Astrocyte (in vitro differentiated cells and primary cell): ENCODE results near the gene TLX1. TPM values are rescaled to one million over a fixed set of nuclear protein-coding genes. Genes with fewer than 3 reads are reported as not detected.

Source experiments
- DNase-seq: peaks from one replicate; pipeline ENCODE4 v3.0.0-alpha.2; 2010; ENCODE audit warnings: low read depth
- FAIRE-seq: peaks from 2 replicates; lab custom pipeline; 2011; peaks lifted over from hg19 to GRCh38; lab: Jason Lieb, UNC
- H2AFZ ChIP-seq: 2 replicates; pipeline ENCODE4 v1.6.0; 2012; ENCODE audit warnings: low read depth, low read length, inconsistent platforms
- H3K27ac ChIP-seq: 2 replicates; pipeline ENCODE4 v1.5.1; 2011; ENCODE audit warnings: low read depth, low read length, inconsistent platforms
- H3K27me3 ChIP-seq: 2 replicates; pipeline ENCODE4 v1.6.0; 2011; ENCODE audit warnings: low read length, inconsistent platforms; ENCODE audit not compliant: insufficient read depth
- H3K36me3 ChIP-seq: 2 replicates; pipeline ENCODE4 v1.5.1; 2011; ENCODE audit warnings: low read length, inconsistent platforms; ENCODE audit not compliant: insufficient read depth
- H3K4me1 ChIP-seq: 2 replicates; pipeline ENCODE4 v1.5.1; 2011; ENCODE audit warnings: low read length, inconsistent platforms; ENCODE audit not compliant: insufficient read depth
- H3K4me2 ChIP-seq: 2 replicates; pipeline ENCODE4 v1.6.0; 2012; ENCODE audit warnings: low read length, inconsistent platforms
- H3K4me3 ChIP-seq: 2 replicates; pipeline ENCODE4 v1.5.1; 2011; ENCODE audit warnings: low read depth, mild to moderate bottlenecking, low read length, inconsistent platforms; ENCODE audit not compliant: insufficient read depth
- H3K79me2 ChIP-seq: 2 replicates; pipeline ENCODE4 v1.6.0; 2012; ENCODE audit warnings: mild to moderate bottlenecking, low read length, inconsistent platforms; ENCODE audit not compliant: insufficient read depth
- H3K9ac ChIP-seq: 2 replicates; pipeline ENCODE4 v1.6.0; 2012; ENCODE audit warnings: mild to moderate bottlenecking, low read length, inconsistent platforms
- H3K9me3 ChIP-seq: 2 replicates; pipeline ENCODE4 v1.5.1; 2012; ENCODE audit warnings: low read depth, mild to moderate bottlenecking, low read length, inconsistent platforms; ENCODE audit not compliant: insufficient read depth
- H4K20me1 ChIP-seq: 2 replicates; pipeline ENCODE4 v1.6.0; 2012; ENCODE audit warnings: low read length, inconsistent platforms; ENCODE audit not compliant: insufficient read depth
- H3K27ac Mint-ChIP-seq: one replicate; pipeline ENCODE4 v1.8.0; 2021; ENCODE audit warnings: mild to moderate bottlenecking, mixed read lengths; ENCODE audit not compliant: unreplicated experiment
- H3K27me3 Mint-ChIP-seq: one replicate; pipeline ENCODE4 v1.8.0; 2021; ENCODE audit warnings: low read depth, mixed read lengths; ENCODE audit not compliant: unreplicated experiment
- H3K36me3 Mint-ChIP-seq: one replicate; pipeline ENCODE4 v1.8.0; 2021; ENCODE audit warnings: low read depth, mixed read lengths; ENCODE audit not compliant: unreplicated experiment
- H3K4me1 Mint-ChIP-seq: one replicate; pipeline ENCODE4 v1.8.0; 2021; ENCODE audit warnings: low read depth, mixed read lengths; ENCODE audit not compliant: unreplicated experiment
- H3K4me3 Mint-ChIP-seq: one replicate; pipeline ENCODE4 v1.8.0; 2021; ENCODE audit warnings: mild to moderate bottlenecking, moderate library complexity, mixed read lengths; ENCODE audit not compliant: unreplicated experiment
- H3K9me3 Mint-ChIP-seq: one replicate; pipeline ENCODE4 v1.8.0; 2021; ENCODE audit warnings: mild to moderate bottlenecking, mixed read lengths; ENCODE audit not compliant: unreplicated experiment
- EZH2 ChIP-seq: IDR thresholded peaks from 2 replicates; pipeline ENCODE4 v1.6.1; 2012; ENCODE audit warnings: mild to moderate bottlenecking, low read length, inconsistent platforms; ENCODE audit not compliant: insufficient read depth
- total RNA-seq: library from RNA; stranded (reverse); gene quantifications from 2 replicates; pipeline ENCODE4 v1.2.1, GENCODE V29; 2021
- TF ChIP-seq, protein P1 (sequence below): IDR thresholded peaks from 2 replicates; pipeline ENCODE4 v1.5.1; 2011; ENCODE audit warnings: low read depth, mild to moderate bottlenecking, inconsistent platforms, low read length, moderate library complexity; ENCODE audit not compliant: insufficient read depth

The TLX1 gene
- total RNA-seq, 1 donor from 2014 or later = not detected

DNA sequence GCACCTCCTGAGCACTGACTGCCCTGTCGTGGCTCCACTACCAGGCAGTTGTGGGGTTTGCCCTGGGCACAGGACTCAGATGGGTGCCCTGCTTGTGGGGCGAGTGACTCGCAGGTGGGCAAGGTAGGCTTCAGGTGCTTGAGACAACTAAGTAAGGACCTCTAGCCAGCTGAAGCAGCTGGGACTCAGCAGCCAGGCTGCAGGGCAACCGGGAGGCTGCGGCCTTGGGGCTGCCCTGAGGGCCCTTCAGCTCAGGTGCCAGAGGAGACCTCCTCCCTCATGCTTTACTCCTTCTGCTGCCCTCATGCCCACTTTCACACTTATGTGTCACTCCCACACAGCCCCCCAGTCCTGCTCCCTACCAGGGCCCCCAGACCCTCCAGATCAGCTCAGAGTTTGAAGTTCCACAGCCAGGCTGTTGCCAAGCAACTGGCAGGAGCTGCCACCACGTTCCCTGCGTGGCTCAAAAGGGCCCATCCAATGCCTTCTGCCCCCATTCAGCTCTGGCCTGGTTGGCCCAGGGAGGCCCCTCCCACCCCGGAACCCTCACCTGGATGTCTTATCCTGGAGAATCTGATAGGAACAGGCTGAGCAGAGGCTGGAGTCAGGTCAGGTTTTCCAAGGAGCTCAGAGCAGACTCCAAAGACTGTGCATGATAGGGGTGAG is 10.0 kb downstream of the TLX1 start:
- H3K9me3 ChIP-seq = no peaks in the 10 kb centered on the region
- peaks cover 6% of the 10 kb centered on the region for H3K4me1 Mint-ChIP-seq
- no peak overlapping the region for H3K4me3 Mint-ChIP-seq
- H3K9ac ChIP-seq = no peak overlapping the region
- H3K36me3 Mint-ChIP-seq = no peaks in the 10 kb centered on the region
- TF ChIP-seq EZH2 = no peak
- TF ChIP-seq, protein P1, sequence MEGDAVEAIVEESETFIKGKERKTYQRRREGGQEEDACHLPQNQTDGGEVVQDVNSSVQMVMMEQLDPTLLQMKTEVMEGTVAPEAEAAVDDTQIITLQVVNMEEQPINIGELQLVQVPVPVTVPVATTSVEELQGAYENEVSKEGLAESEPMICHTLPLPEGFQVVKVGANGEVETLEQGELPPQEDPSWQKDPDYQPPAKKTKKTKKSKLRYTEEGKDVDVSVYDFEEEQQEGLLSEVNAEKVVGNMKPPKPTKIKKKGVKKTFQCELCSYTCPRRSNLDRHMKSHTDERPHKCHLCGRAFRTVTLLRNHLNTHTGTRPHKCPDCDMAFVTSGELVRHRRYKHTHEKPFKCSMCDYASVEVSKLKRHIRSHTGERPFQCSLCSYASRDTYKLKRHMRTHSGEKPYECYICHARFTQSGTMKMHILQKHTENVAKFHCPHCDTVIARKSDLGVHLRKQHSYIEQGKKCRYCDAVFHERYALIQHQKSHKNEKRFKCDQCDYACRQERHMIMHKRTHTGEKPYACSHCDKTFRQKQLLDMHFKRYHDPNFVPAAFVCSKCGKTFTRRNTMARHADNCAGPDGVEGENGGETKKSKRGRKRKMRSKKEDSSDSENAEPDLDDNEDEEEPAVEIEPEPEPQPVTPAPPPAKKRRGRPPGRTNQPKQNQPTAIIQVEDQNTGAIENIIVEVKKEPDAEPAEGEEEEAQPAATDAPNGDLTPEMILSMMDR = no peak
- H3K9me3 Mint-ChIP-seq = peaks cover 7% of the 10 kb centered on the region
- peaks cover 95% of the 10 kb centered on the region for H3K27me3 ChIP-seq
- peaks cover 86% of the 10 kb centered on the region for H3K27me3 Mint-ChIP-seq
- no peaks in the 10 kb centered on the region for H3K79me2 ChIP-seq
- H3K4me2 ChIP-seq = no peak overlapping the region
- no peaks in the 10 kb centered on the region for H3K4me1 ChIP-seq
- H2AFZ ChIP-seq = no peak overlapping the region
- DNase-seq (no peak), FAIRE-seq (no peak)
- no peak overlapping the region for H3K4me3 ChIP-seq
- no peak overlapping the region for H3K27ac ChIP-seq
- H3K27ac Mint-ChIP-seq = no peak overlapping the region
- H4K20me1 ChIP-seq = peaks cover 8% of the 10 kb centered on the region
- no peaks in the 10 kb centered on the region for H3K36me3 ChIP-seq

GRCh38 chr10:101141616-101142532 is 10.8 kb downstream of the TLX1 start:
- Histone ChIP-seq H3K9me3 (no peaks in the 10 kb centered on the region), H3K27ac (no peak overlapping the region), H3K9ac (no peak overlapping the region), H2AFZ (no peak overlapping the region), H3K27me3 (peaks cover 95% of the 10 kb centered on the region), H4K20me1 (peaks cover 8% of the 10 kb centered on the region), H3K4me3 (no peak overlapping the region), H3K4me2 (peak overlapping the region; percentile 63), H3K79me2 (no peaks in the 10 kb centered on the region), H3K36me3 (no peaks in the 10 kb centered on the region), H3K4me1 (no peaks in the 10 kb centered on the region)
- Mint-ChIP-seq H3K4me3 (no peak overlapping the region), H3K27ac (peak overlapping the region; percentile 53), H3K4me1 (peaks cover 6% of the 10 kb centered on the region), H3K9me3 (peaks cover 7% of the 10 kb centered on the region), H3K36me3 (no peaks in the 10 kb centered on the region), H3K27me3 (peaks cover 84% of the 10 kb centered on the region)
- no peak for FAIRE-seq
- no peak for TF ChIP-seq EZH2
- TF ChIP-seq, protein P1 = peak; percentile 97
- peak; percentile 20 for DNase-seq
